T-helper 17 cell (primary cell): Measurements from ENCODE around the gene CDKL2. TPM values are rescaled to one million over a fixed set of nuclear protein-coding genes. Genes with fewer than 3 reads are reported as not detected.
A peak's percentile ranks its signal among the peaks of the same experiment; 100 is the strongest.
"Not testable (repeated sequence)": the region's sequence is repeated elsewhere in the genome, so short reads cannot be mapped to it uniquely, and the experiment has no call there.

Experiments used
- ATAC-seq: fragments of 150-1000 bp; cut with Tn5 transposase; 2 replicates; pipeline ENCODE4 v1.10.0; 2021; ENCODE audit warnings: mild to moderate bottlenecking, moderate library complexity
- DNase-seq, 3 donors: peaks; one replicate each; pipeline versions ENCODE4 v3.0.0 to v3.0.0-alpha.2; 2020 to 2021
- H3K9me3 ChIP-seq: one replicate; pipeline ENCODE4 v1.7.0; 2013; ENCODE audit warnings: low read length, mild to moderate bottlenecking; ENCODE audit not compliant: control insufficient read depth, poor library complexity, severe bottlenecking
- H3K27ac Mint-ChIP-seq: one replicate; pipeline ENCODE4 v1.8.0; 2022; ENCODE audit warnings: mild to moderate bottlenecking, moderate library complexity, mixed read lengths
- H3K27me3 Mint-ChIP-seq: one replicate; pipeline ENCODE4 v1.8.0; 2022; ENCODE audit warnings: mixed read lengths
- H3K36me3 Mint-ChIP-seq: one replicate; pipeline ENCODE4 v1.8.0; 2022; ENCODE audit warnings: low read depth, mixed read lengths
- H3K4me1 Mint-ChIP-seq: one replicate; pipeline ENCODE4 v1.8.0; 2022; ENCODE audit warnings: mild to moderate bottlenecking, mixed read lengths
- H3K4me3 Mint-ChIP-seq: one replicate; pipeline ENCODE4 v1.8.0; 2022; ENCODE audit warnings: mild to moderate bottlenecking, moderate library complexity, mixed read lengths
- total RNA-seq, 4 donors: library from RNA in 2 of 4; stranded (reverse) in 2 of 4; gene quantifications; one replicate each; pipeline ENCODE4 v1.2.3 and lab custom pipeline; 2022 to 2026

Gene CDKL2
- total RNA-seq (1 to 10 TPM in 1 of 2 donors, under 1 TPM in 1; 0.67 to 1.3 TPM), total RNA-seq (lab: John Stamatoyannopoulos, UW) (0.35 to 1.3 reads per million in 2 donors)

- Mint-ChIP-seq H3K4me3 (peak within 1 kb of the TSS; percentile 97), H3K27me3 (no peaks in the 10 kb centered on the region), H3K27ac (peak within 1 kb of the TSS; percentile 86), H3K4me1 (peaks cover 10% of the 10 kb centered on the region), H3K36me3 (peaks cover 2% of the 10 kb centered on the region)
- DNase-seq, result peak; percentile 88 to 91 (median 88)
- H3K9me3 ChIP-seq, result no peaks in the 10 kb centered on the region
- ATAC-seq, result peak; percentile 100
Measured at GRCh38 chr4:75630174-75630936, at the start of gene CDKL2. Gene CDKL2 (minus strand): TSS chr4:75630528. CDS start chr4:75625988, 4,540 bp downstream.

GRCh38 chr4:75678965-75679364, 48.6 kb upstream of the CDKL2 start:
- no peaks in the 10 kb centered on the region for H3K9me3 ChIP-seq

DNA sequence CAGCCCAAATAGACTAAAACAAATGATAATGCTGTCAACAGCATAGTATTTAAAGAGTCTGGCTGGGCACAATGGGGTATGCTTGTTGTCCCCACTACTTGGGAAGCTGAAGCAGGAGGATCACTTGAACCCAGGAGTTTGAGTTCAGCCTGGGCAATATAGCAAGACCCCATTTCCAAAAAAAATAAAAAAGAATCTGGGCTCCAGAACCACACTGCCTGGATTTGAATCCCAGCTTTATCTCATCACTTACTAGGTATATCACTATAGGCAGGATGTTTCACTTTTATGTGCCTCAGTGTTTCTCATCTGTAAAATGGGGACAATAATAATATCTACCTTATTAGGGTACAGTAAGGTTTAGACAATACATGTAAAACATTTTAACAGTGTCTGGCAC, 48.1 kb upstream of the CDKL2 start:
- H3K27me3 Mint-ChIP-seq, result no peaks in the 10 kb centered on the region
- H3K27ac Mint-ChIP-seq, result no peak overlapping the region
- no peaks in the 10 kb centered on the region for H3K36me3 Mint-ChIP-seq
- H3K9me3 ChIP-seq, result no peaks in the 10 kb centered on the region
- H3K4me1 Mint-ChIP-seq, result peaks cover 21% of the 10 kb centered on the region
- ATAC-seq, result no peak
- H3K4me3 Mint-ChIP-seq, result no peak overlapping the region
- no peak for DNase-seq

More at GRCh38 chr4:75678965-75679364, 48.6 kb upstream of the CDKL2 start:
- no peak for ATAC-seq
- H3K27me3 Mint-ChIP-seq, result no peaks in the 10 kb centered on the region
- H3K27ac Mint-ChIP-seq, result no peak overlapping the region
- H3K4me1 Mint-ChIP-seq, result peaks cover 20% of the 10 kb centered on the region
- H3K36me3 Mint-ChIP-seq, result no peaks in the 10 kb centered on the region
- no peak overlapping the region for H3K4me3 Mint-ChIP-seq
- no peak for DNase-seq

DNA sequence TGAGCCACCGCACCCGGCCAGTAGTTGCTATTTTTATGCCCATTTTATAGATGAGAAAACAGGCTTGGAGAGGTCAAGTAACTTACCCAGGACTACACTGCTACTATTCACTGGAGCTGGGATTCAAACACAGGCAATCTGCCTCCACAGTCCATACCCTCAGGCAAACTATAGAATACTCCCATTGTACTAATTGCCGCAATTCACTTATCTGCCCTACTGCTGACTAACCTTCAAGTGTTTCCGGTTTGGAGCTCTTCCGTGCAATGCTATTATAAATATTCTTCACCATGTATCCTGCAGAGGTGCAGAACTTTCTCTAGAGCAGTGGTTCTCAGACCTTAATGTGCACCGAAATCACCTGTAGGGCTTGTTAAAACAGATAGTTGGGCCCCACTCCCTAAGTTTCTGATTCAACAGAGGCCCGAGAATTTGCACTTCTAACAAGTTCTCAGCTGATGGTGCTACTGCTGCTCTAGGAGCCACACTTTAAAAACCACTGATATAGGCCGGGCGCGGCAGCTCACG, 44.7 kb upstream of the CDKL2 start:
- H3K27ac Mint-ChIP-seq, result no peak overlapping the region
- no peak for ATAC-seq

GRCh38 chr4:75673959-75674328, 43.6 kb upstream of the CDKL2 start:
- Mint-ChIP-seq H3K27ac (peak overlapping the region; percentile 100), H3K36me3 (peaks cover 9% of the 10 kb centered on the region), H3K27me3 (no peaks in the 10 kb centered on the region), H3K4me1 (peaks cover 38% of the 10 kb centered on the region), H3K4me3 (peak overlapping the region; percentile 99)
- no peaks in the 10 kb centered on the region for H3K9me3 ChIP-seq
- no peak for DNase-seq
- ATAC-seq, result no peak

More for the DNA sequence above, 44.7 kb upstream of the CDKL2 start:
- DNase-seq, result no peak
- Mint-ChIP-seq H3K36me3 (peaks cover 9% of the 10 kb centered on the region), H3K4me3 (no peak overlapping the region), H3K27me3 (no peaks in the 10 kb centered on the region), H3K4me1 (peaks cover 29% of the 10 kb centered on the region)
- no peaks in the 10 kb centered on the region for H3K9me3 ChIP-seq

- Mint-ChIP-seq H3K36me3 (peaks cover 12% of the 10 kb centered on the region), H3K27ac (peak within 1 kb of the TSS; percentile 100), H3K4me1 (peaks cover 44% of the 10 kb centered on the region), H3K4me3 (peak within 1 kb of the TSS; percentile 99), H3K27me3 (no peaks in the 10 kb centered on the region)
- ATAC-seq, result peak; percentile 93
- DNase-seq, result peak; percentile 92 to 97 (median 94)
- no peaks in the 10 kb centered on the region for H3K9me3 ChIP-seq
Measured at GRCh38 chr4:75673027-75673958, 43.0 kb upstream of the CDKL2 start, which contains the start of gene G3BP2. Gene G3BP2 (minus strand): TSS chr4:75673411. CDS start chr4:75662025, 11,386 bp downstream.

- no peaks in the 10 kb centered on the region for H3K27me3 Mint-ChIP-seq
- H3K4me3 Mint-ChIP-seq, result peak overlapping the region; percentile 99
- H3K27ac Mint-ChIP-seq, result peak overlapping the region; percentile 100
- peaks cover 52% of the 10 kb centered on the region for H3K4me1 Mint-ChIP-seq
- H3K9me3 ChIP-seq, result no peaks in the 10 kb centered on the region
- DNase-seq (peak; percentile 57 to 76 (median 63)), ATAC-seq (peak; percentile 26)
- H3K36me3 Mint-ChIP-seq, result peaks cover 12% of the 10 kb centered on the region
Measured at GRCh38 chr4:75672461-75673026, 42.2 kb upstream of the CDKL2 start.

DNA sequence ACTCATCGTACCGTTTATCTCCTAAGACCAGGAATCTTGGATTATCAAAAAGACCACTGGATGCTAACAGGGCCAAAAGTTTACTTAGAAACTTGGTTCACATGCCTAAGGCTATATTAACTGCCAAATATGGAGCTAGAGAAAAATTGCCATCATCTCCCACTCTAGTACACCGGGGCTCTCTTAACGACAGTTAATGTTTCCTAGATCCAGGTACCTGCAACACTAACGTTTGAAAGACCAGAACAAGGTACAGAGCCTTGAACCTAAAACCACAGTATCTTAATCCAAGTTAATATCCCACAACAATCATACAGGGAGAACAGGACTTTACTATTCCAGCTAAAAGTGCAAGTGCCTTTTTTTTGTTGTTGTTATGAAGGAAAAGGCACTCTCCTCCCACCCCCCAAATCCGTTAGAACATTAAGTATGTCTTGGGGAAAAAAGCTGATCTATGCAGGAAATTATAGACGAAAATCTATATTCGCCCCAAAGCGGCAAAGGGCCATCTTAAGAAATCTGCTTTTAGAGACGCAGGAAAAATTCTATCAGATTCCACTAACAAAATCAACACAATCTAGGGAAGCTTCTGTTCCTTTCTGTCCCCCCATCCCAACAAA, 41.6 kb upstream of the CDKL2 start:
- Mint-ChIP-seq H3K4me3 (peak overlapping the region; percentile 99), H3K27ac (peak overlapping the region; percentile 100), H3K36me3 (peaks cover 12% of the 10 kb centered on the region), H3K4me1 (peaks cover 57% of the 10 kb centered on the region), H3K27me3 (no peaks in the 10 kb centered on the region)
- DNase-seq (no peak), ATAC-seq (no peak)
- H3K9me3 ChIP-seq, result no peaks in the 10 kb centered on the region

DNA sequence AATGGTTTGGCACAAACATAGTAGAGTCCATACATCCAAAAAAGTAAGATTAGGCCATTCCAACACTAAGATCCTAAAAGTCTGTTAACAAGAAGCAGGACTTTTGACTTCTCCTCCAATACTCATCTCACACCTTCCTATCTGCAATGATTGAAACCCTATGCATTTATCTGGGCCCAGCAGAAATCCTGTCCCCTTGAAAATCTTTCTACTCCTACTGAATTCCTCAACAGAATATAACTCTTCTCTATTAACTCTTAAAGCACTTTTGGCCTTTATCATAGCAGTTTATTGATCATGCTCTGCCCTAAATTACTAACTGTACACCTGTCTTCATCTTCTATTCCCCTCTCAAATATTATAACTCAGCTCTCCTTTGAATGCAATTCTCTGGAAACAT, 38.3 kb upstream of the CDKL2 start:
- no peaks in the 10 kb centered on the region for H3K9me3 ChIP-seq
- ATAC-seq (no peak), DNase-seq (no peak)
- Mint-ChIP-seq H3K36me3 (peaks cover 12% of the 10 kb centered on the region), H3K27me3 (no peaks in the 10 kb centered on the region), H3K27ac (peak overlapping the region; percentile 100), H3K4me1 (peaks cover 59% of the 10 kb centered on the region), H3K4me3 (peak overlapping the region; percentile 84)

GRCh38 chr4:75667636-75668035, 37.3 kb upstream of the CDKL2 start:
- DNase-seq, H3K9me3 ChIP-seq, H3K27me3 Mint-ChIP-seq, H3K36me3 Mint-ChIP-seq, ATAC-seq: not testable (repeated sequence)
- Mint-ChIP-seq H3K4me1 (peaks cover 57% of the 10 kb centered on the region), H3K4me3 (peak overlapping the region; percentile 84), H3K27ac (peak overlapping the region; percentile 84)

- Mint-ChIP-seq H3K4me3 (peak overlapping the region; percentile 57), H3K27ac (peak overlapping the region; percentile 84), H3K4me1 (peaks cover 54% of the 10 kb centered on the region), H3K27me3 (no peaks in the 10 kb centered on the region), H3K36me3 (peaks cover 4% of the 10 kb centered on the region)
- DNase-seq, result no peak
- ATAC-seq, result no peak
- H3K9me3 ChIP-seq, result no peaks in the 10 kb centered on the region
Measured at GRCh38 chr4:75666299-75666698, 36.0 kb upstream of the CDKL2 start.

GRCh38 chr4:75664604-75665003, 34.3 kb upstream of the CDKL2 start:
- H3K27ac Mint-ChIP-seq, result peak overlapping the region; percentile 84
- DNase-seq, H3K9me3 ChIP-seq, H3K36me3 Mint-ChIP-seq, H3K27me3 Mint-ChIP-seq, ATAC-seq: not testable (repeated sequence)
- peaks cover 46% of the 10 kb centered on the region for H3K4me1 Mint-ChIP-seq
- H3K4me3 Mint-ChIP-seq, result peak overlapping the region; percentile 71
